HepG2 (cell line): ENCODE data around the gene ADCY7. TPM values are rescaled to one million over a fixed set of nuclear protein-coding genes. Genes with fewer than 3 reads are reported as not detected.

Source experiments
- CCDC6 ChIP-seq: sonication (generic); formaldehyde crosslinking; IDR thresholded peaks from 2 replicates; pipeline ENCODE4 v1.8.1; 2022; ENCODE audit warnings: mild to moderate bottlenecking, missing genetic modification reagents, moderate library complexity
- HIC2 ChIP-seq: sonication (generic); formaldehyde crosslinking; IDR thresholded peaks from 2 replicates; pipeline ENCODE4 v1.9.0; 2022; ENCODE audit warnings: low read depth, missing genetic modification reagents
- MIER3 ChIP-seq: IDR thresholded peaks from 2 replicates; pipeline ENCODE4 v1.6.1; 2016; ENCODE audit warnings: missing compliant biosample characterization, borderline replicate concordance
- MLX ChIP-seq: IDR thresholded peaks from 2 replicates; pipeline ENCODE4 v1.6.1; 2016
- MXI1 ChIP-seq: IDR thresholded peaks from 3 replicates; pipeline ENCODE4 v1.6.1; 2012; ENCODE audit warnings: low read depth, low read length, inconsistent platforms, borderline replicate concordance
- NR0B2 ChIP-seq: sonication (generic); formaldehyde crosslinking; IDR thresholded peaks from 2 replicates; pipeline ENCODE4 v1.4.0; 2020; ENCODE audit warnings: mild to moderate bottlenecking, missing genetic modification reagents
- PAXIP1 ChIP-seq: sonication (generic); formaldehyde crosslinking; conservative IDR thresholded peaks from 2 replicates; pipeline ENCODE4 v1.4.0; 2020; ENCODE audit warnings: mild to moderate bottlenecking, missing genetic modification reagents, moderate library complexity
- PCBP1 ChIP-seq: fragments of 200-400 bp; formaldehyde crosslinking; IDR thresholded peaks from 2 replicates; pipeline ENCODE4 v1.6.1; 2017; ENCODE audit warnings: mild to moderate bottlenecking, low read depth, low read length, borderline replicate concordance
- PCBP2 ChIP-seq: fragments of 200-400 bp; formaldehyde crosslinking; optimal IDR thresholded peaks from 2 replicates; pipeline ENCODE3; 2018; ENCODE audit warnings: low read length, low read depth; ENCODE audit not compliant: poor library complexity, severe bottlenecking
- RBFOX2 ChIP-seq: fragments of 200-400 bp; formaldehyde crosslinking; IDR thresholded peaks from 2 replicates; pipeline ENCODE4 v1.6.1; 2017; ENCODE audit warnings: low read depth, mild to moderate bottlenecking, low read length
- SKI ChIP-seq: fragments of 450-650 bp; IDR thresholded peaks from one replicate; pipeline ENCODE4 v1.6.1; 2018; ENCODE audit warnings: mild to moderate bottlenecking; ENCODE audit not compliant: partially characterized antibody
- YEATS2 ChIP-seq: sonication (generic); formaldehyde crosslinking; IDR thresholded peaks from 2 replicates; pipeline ENCODE4 v1.4.0; 2020; ENCODE audit warnings: missing genetic modification reagents, borderline replicate concordance
- ZNF501 ChIP-seq: sonication (generic); formaldehyde crosslinking; IDR thresholded peaks from 2 replicates; pipeline ENCODE4 v1.5.1; 2020; ENCODE audit warnings: mild to moderate bottlenecking, moderate library complexity, missing genetic modification reagents
- ZNF577 ChIP-seq: sonication (generic); formaldehyde crosslinking; IDR thresholded peaks from 2 replicates; pipeline ENCODE4 v1.4.0; 2020; ENCODE audit warnings: mild to moderate bottlenecking, low read depth, missing genetic modification reagents, borderline replicate concordance
- ZNF609 ChIP-seq: sonication (generic); formaldehyde crosslinking; IDR thresholded peaks from 2 replicates; pipeline ENCODE4 v1.4.0; 2020; ENCODE audit warnings: mild to moderate bottlenecking, missing genetic modification reagents, borderline replicate concordance
- polyA plus RNA-seq, 8 experiments: library from polyadenylated mRNA; depleted of rRNA in 3 of 8; stranded (reverse) in 7 of 8; unstranded in 1 of 8; fragments of >200 nt; fragmentation: Illumina TruSeq in 4 of 8; extraction: Trizol in 4 of 8; gene quantifications; 2 replicates each; pipeline versions ENCODE4 v1.2.1 to v1.2.3, GENCODE V29; 2011 to 2016; ENCODE audit warnings: low read depth in 4 of 8, missing spikeins in 1 of 8, mixed read lengths in 1 of 8; ENCODE audit not compliant: insufficient read depth in 1 of 8
- total RNA-seq, 5 experiments: library from RNA; depleted of rRNA; stranded (reverse); fragments of >200 nt; fragmentation: Illumina TruSeq; extraction: Trizol; gene quantifications; 2 replicates each; pipeline ENCODE4 v1.2.3, GENCODE V29; 2016; ENCODE audit warnings: low read depth in 1 of 5

The ADCY7 gene
- total and polyA plus RNA-seq, 2 of the 13 experiments (the other 11 are each of a cell fraction or from before 2014, with no cell fraction given), result 2.2 to 4.3 TPM

- peak; percentile 85 for TF ChIP-seq ZNF609 (CRISPR knock-in tag)
- no peak for TF ChIP-seq RBFOX2
- peak; percentile 78; the same call in 1 of the 2 replicates for TF ChIP-seq MLX
- TF ChIP-seq HIC2 (CRISPR knock-in tag), result peak; percentile 87
- peak; percentile 40 for TF ChIP-seq SKI
- TF ChIP-seq NR0B2 (CRISPR knock-in tag), result peak; percentile 33; the same call in 1 of the 2 replicates
- no peak for TF ChIP-seq PCBP1
- TF ChIP-seq ZNF501 (CRISPR knock-in tag), result 0 out of 2 replicates have a peak, but pooled peaks have one; percentile 65
- TF ChIP-seq ZNF577 (CRISPR knock-in tag), result no peak
- TF ChIP-seq PAXIP1, result peak; percentile 91
- TF ChIP-seq CCDC6 (CRISPR knock-in tag), result no peak
- TF ChIP-seq PCBP2, result no peak
- TF ChIP-seq MIER3 (CRISPR knock-in tag), result peak; percentile 64; the same call in 1 of the 2 replicates
- no peak for TF ChIP-seq MXI1
- TF ChIP-seq YEATS2 (CRISPR knock-in tag), result peak; percentile 45; the same call in 1 of the 2 replicates
Measured at GRCh38 chr16:50291719-50292565, 25.6 kb downstream of the ADCY7 start (continued).
